Right hindlimb (tissue), 1 donor: ENCODE results near the gene SMAD7.
A peak's percentile ranks its signal among the peaks of the same experiment; 100 is the strongest.

Experiments
- DNase-seq: peaks from one replicate; pipeline ENCODE4 v3.0.0-alpha.2; 2018

Gene SMAD7, protein sequence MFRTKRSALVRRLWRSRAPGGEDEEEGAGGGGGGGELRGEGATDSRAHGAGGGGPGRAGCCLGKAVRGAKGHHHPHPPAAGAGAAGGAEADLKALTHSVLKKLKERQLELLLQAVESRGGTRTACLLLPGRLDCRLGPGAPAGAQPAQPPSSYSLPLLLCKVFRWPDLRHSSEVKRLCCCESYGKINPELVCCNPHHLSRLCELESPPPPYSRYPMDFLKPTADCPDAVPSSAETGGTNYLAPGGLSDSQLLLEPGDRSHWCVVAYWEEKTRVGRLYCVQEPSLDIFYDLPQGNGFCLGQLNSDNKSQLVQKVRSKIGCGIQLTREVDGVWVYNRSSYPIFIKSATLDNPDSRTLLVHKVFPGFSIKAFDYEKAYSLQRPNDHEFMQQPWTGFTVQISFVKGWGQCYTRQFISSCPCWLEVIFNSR

DNA sequence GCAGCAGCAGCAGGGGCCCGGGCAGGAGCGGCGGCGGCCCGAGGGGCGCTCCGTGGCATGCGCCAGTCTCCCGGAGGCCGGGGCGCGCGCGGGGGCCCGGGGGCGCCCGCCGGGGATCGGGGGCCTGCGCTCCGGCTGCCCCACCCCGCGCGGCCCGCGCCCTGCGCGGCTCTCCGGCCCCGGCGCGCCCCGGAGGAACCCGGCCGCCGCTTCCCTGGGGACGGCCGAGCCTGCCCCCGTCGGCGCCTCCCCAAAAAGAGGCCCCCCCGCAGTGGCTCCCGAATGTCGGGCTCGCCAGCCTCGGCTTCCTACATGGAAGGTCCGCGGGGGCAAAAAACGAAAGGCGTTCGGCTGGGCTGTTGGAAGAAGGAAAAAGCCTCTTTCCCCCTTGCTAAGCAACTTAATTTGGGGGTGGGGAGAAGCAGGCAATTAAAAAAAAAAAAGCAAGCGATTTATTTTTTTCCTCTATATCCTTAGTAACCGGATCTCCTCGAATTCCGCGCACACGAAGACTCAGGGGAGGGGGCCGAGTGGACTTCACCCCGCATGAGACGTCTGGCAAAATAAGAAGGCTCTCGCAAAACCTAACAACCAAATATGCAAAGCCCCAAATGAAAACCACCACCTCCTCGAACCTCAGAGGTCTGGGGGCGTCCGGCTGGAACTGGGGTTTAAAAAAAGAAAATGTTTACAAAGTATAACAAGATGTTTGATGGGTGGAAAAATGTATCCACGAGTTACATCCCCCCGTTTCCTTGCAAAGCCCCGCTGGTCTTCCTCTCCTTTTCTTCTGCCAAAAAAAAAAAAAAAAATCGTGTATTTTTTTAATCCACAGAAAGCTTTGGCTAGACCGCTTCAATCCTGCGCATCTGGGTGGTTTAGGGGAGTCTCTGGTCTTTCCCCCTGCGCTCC lies at the start of gene SMAD7:
Gene SMAD7, minus strand, starts transcription at position 430 of the 912 bp plus-strand sequence. CDS start 541 bp downstream, outside the sequence.
- peak; percentile 50 for DNase-seq

DNA sequence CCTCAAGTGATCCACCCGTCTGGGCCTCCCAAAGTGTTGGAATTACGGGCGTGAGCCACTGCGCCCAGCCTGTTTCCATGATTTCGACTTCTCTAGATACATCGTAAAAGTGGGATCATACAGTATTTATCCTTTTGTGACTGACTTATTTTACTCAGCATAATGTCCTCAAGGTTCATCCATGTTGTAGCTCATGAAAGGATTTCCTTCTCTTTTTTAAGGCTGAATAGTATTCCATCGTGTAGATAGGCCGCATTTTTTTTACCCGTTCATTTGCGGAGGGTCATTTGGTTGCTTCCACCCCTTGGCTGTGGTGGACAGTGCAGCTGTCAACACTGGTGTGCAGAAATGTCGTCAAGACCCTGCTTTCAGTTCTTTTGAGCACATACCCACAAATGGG lies 48.8 kb upstream of the SMAD7 start:
- no peak for DNase-seq

DNA sequence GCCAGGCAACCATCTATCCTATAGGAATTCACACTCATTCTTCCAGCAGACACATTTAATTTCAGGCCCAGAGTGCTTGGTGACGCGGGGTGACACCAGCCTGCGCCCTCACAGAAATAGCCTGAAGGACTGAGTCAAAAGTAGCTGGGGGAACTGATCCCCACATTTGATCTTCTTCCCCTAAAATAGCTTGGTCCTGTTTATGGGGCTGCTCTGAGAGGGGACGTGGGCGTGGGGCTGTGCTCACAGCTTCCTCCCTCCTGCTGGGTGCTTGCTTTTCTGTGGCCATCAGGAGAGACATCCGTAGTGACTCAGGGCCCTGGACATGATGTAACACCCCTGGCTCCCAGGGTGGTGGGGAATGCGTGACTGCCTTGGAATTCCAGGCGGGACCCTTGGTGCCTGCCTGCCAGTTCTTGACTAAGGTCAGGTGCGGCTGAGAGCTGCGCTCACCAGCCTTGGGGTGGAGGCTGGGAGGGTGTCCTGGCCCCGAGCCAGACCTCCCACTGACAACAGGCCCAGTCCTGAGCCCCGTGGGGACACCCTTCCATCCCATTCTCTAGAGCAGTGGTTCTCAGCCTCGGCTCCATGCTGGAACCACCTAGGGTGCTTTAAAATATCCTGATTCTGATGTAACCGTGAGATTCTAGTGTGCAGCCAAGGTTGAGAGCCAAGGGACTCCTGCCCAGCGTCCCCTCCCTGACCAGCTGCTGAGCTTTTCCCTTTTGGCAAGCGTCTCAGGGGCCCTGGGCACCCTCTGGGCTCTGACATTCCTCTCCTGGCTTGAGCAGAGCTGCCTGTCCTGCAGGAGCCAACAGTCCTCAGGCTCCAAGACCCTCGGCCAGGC lies 47.4 kb upstream of the SMAD7 start:
- DNase-seq: no peak

DNA sequence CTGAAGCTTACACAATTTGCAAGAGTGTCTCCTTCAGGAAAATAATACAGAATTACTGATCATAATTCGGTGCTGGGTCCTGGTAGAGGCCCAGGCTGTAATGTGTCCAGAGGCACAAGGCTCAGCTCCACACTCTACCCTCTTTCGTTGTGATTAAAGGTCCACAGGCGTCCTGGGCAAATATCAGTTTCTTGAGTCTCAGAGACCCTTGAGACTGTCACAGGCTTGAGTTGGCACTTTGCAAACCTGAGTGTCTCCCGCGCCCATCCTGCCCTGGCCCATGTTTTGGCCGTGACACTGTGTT lies 46.9 kb upstream of the SMAD7 start:
- peak; percentile 59 for DNase-seq

DNA sequence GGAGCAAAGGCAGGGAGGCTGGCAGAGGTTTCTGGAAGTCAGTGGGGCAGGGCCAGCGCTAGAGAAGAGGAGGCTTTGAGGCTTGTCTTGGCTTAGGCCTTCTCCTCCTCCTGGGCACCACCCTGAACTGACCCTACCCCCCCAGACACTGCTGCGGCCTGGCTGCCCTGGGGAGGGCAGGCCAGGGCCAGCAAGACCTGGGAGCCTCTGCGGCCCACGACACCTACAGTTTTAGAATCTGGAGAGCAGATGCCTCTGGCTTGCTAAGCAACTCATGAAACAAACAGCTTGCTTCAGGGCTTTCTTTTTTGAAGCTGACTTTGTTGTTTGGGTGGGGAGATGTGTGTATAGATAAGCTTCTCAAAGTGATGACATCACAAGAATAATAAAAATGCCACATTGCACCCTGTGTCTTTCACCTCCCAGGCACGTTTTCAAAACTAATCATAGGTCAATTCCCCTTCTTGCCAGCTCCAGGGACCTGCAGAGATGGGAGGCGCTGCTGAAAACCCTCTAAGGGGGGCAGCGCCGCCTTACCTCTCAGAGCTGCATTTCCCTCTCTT lies 46.2 kb upstream of the SMAD7 start:
- no peak for DNase-seq

DNA sequence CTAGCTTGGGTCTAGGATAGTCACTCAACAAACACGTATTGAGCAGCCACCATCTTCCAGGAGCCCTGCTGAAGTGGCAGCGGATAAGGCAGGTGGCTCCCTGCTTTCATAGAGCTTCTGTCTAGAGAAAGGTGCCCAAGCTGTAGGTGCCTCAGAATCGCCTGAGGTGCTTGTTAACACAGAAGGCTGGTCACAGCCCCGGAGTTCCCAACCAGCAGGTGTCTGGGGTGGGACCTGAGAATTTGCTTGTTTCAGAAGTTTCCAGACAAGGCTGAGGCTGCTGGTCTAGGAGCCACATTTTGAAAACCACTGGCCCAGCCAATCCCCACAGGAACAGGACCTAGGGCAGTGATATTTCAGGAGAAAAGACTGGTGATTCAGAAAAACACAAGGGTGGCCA lies 45.3 kb upstream of the SMAD7 start:
- DNase-seq: no peak

DNA sequence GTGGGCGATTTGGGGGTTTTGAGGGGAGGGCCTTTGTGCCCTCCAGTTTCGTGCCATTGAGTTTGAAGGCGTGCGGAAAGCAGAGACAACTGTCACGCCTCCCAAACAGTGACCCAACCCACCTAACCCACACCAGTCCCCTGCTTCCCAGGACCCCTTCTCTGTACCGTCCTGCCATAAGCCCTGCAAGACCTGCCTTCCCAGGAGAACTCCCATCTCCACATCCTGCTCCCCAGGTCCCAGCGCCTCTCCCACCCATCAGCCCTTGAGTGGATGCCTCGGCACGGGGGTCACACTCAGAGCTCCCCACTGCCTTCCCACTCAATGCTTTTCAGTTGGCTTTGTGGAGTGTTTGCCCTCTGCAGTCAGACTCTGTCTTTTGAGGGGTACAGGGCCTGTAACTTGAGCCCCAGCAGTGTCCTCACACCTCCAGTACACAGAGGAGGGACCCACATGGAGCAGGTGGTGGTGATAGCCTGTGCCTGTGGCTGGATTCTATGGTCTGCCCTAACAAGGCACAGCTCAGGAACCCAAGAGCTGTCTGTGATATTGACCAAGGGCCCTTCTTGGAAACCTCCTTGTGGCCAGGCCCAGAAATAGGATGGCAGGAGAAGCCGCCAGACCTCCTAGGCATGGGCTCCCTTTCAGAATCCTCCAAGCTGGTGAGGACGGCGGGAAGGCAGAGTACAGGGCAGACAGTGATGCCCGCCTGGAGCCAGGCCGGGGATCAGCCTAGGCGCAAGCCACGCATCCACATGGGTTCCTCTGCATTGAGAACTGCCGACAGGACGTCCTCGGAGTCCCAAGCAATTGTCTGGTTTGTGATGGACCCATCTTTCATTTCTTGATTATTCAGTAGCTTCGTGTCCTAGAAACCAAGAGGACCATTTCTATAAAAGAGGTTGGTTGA lies 44.4 kb upstream of the SMAD7 start:
- no peak for DNase-seq

DNA sequence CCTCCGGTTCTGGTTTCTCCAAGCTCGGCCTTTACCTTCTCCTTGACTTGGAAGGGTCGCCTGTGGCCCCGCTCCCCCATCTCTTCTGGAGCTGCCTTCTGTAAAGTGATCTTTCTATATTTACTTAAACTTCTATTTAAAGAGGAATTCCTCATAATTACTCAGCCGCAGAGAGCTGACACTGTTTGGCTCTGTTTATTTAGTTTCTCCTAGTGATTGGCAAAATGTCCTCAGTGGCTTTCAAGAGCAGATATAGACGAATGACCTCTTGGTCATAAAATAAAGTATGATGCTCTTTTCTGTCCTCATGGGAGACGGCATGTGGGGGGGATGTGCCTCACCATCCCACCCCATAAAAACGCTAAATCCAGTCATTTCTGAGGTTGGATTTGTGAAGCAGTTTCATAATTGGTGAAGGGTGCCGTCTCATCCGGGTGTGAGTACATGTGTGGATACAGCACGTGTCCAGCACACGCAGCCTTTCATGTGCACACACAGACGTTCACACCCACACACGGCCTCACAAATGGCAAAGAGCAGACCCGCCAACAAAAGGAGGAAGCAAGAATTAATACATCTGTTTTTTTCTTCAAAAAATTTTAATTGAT lies 43.4 kb upstream of the SMAD7 start:
- peak; percentile 59 for DNase-seq

DNA sequence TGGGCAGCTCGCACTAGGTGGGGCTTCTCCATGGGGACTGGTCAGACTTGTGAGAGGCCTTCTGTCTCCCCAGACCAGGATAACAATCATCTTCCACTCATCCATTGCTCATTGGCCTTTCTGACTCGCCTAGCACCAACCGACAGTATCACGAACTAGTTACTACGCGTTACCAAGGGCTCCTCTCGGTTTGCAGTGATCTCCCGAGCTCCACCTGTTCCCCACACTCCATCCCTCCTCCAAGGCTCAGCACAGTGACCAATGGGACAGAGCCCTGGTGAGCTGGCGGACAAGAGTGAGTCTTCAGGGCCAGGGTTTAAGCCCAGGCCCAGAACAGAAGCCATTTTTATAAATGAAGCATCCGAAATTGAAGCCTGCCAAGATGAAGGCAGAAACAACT lies 42.8 kb upstream of the SMAD7 start:
- DNase-seq: no peak

DNA sequence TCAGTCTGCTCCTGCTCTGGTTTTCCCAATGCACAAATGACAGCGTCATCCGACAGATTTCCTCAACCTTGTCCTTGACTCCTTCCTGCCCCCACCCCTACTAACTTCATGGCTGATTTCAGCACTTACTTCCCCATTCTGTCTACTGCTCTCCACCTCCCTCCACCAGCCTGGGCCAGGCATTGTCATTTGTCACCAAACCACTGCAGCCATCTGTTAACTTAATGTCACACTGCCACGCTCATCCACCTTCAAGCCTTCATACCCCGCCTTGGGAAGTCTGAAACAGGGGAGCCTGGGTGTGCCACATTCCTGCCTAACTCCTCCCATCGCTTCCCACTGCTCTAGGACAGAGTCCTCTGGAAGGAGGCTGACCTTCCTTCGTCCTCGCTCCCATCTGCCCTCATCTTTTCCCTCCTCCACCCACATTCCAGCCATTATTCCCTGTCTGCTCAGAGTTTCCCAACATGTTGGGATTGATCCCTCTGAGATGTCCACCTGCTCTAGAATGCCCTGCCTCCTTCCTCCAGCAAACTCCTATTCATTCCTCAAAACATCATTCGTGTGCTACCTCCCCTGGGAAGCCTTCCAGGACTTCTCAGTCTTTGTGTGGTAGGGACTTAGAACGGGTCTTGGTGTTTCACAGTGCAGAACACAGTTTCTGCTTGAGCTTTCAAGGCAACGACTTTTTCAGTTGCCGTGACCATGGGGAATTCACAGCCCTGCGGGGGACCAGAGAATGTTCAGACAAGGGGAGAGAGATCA lies 42.2 kb upstream of the SMAD7 start:
- DNase-seq: no peak

DNA sequence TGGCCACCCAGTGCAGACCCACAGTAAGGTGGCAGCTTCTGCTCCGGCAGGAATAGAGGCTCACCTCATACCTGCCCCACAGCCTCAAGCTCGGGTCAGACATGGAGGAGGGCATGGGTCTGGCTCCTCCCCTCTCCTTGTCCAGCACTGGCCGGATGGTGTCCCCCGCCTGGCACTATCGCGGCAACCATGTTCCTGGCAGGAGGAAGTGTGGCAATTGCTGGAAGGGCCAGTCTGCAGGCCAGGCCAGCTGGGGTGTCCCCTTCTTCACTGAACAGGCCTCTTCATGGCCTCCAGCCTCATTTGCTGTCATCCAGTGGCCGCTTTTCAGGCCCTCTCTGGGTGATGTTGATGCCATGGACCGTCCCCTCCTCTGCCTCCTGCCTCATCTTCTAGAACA lies 41.4 kb upstream of the SMAD7 start:
- no peak for DNase-seq

DNA sequence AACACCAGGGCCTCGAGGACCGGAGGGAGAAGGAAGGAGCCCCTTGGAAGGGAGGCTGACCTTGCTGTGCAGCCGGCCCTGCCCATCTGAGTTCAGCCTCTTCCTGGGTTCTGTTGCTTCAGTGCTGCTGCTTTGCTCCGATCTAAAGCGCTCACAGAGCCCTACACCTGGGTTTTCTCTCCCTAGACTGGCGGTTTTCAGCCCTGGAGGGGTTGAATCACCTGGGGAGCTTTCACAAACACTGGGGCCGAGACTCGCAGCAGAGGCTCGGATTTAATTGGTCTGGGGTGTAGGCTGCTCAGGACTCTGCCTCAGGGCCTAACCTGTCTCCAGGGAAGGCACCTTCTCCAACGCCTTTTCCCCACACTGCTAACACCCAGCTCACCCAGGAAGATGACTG lies 40.9 kb upstream of the SMAD7 start:
- no peak for DNase-seq

DNA sequence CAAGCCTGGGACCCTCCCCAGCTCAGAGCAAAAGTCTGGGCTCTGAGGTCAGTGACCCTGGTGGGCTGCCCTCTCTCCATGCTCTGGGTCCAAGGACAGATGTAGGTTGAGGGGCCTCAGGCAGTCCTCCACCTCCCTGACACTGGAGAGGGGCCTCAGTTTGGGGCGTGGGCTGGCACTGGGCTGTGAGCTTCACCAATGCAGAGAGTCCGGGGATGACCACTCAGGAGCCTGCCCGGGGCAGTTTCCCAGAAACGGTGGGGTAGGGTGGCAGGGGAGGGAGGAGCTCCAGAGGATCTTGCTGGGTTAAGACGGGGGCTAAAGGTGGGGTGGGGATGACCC lies 40.5 kb upstream of the SMAD7 start:
- no peak for DNase-seq

DNA sequence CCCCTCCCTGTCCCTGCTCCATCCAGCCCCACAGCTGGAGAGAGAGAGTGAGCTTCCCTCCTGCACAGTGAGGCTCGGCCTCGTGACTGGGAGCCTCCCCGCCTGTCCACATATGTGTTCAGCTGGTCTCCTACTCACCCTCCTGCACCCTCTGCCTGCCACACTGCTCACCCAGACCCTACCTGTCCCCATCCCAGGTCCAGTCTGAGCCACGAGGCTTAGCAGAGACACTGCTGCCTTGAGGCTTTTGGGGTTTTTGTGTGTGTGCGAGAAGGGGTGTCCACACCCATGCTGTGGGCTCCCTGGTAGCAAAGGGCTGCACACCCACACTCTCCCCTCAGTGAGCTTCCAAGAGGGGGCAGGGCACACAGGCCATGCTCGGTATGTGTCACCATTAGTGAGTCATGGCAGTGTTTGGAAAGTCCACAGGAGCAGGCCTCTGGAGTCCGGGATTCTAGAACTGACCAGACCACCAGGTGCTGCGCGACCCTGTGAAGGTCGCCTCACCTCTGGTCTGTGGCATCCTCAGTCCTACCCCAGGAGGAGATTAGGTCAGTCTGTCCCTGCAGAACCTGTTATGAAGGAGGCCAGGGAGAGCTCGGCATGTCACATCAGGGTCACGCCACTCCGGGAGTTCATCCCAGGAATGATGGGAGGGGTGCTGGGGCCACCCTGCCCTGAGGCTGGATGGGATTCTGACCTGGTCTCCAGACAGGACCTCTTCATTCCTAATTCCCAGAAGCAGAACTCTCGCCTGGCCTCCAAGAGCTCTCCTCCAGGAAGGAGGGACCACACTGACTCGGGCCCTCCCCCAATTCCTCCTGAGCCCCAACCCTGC lies 39.9 kb upstream of the SMAD7 start:
- no peak for DNase-seq

DNA sequence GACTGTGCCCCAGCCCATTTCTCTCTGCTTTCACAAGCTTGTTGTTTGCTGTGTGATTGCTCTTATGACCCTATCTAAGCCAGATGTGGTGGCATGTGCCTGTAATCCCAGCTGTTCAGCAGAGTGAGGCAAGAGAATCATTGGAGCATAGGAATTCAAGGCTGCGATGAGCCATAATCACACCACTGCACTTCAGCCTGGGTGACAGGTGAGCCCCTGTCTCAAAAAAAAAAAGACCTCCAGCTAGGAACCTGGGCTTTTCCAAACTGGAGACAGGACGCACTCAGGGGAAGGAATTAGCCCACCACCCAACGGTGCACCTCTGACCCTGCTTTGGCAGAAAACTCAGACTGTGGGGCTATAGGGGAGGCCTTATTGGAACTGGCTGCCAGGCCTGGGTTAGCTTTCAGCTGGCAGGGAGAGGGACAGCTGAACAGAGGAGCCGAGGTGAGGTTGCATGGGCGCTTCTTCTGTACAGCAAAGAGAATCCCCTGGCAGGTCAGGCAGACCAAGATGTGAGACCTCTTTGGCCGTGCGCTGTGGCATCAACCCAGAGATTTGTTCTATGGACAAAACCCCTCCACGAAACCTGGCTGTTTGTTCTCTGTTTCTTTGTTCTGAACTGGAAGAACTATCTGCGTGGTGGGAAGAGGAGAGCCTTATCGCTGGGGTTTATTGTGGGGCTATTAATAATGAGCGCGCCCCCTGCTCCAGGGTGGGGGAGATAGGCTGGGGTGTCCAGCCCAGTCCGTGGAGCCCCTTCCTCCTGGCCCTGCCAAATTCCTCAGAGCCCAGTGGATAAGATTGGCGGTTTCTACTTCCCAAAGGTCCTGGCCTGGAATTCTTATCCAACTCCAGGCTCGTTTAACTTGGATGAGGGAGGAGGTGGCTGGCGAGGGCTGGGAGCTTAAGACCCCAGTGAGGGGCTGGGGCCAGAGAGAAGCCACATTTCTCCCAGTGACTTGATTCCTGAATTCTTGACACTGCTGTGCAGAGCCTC lies 38.8 kb upstream of the SMAD7 start:
- no peak for DNase-seq

DNA sequence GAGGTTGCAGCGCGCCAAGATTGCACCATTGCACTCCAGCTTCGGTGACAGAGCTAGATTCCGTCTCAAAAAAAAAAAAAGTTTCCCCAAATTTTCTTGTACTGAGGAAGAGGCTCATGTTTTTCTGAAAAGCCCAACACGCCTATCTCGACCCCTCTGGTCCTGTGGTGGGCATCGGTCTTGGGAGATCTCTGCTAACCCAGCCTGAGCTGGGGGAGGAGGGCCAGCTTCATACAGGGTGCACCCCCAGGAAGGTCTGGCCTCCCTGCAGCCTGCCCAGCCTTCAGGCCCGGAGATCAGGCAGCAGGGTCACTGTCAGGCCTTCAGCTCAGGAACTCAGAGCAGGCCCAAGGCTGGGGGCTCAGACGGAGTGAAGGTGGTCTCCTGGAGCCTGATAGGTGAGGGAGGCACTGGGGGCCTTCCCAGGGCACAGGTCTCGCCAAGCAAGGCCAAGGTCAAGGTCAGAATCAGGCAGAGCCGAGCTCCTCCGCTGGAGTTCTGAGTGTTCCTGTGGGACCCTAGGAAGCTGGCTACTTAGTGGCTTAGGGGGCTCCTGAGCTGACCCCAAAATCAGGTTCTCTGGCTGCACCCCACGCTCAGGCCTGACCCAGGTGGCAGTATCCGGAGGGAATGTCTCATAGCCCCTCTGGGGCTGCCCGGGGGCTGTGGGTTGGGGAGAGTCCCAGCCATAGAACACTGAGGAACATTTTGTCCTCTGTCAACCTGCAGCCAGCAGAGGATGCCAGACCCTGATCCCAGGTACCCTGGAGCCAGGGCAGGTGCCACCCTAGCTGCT lies 37.9 kb upstream of the SMAD7 start:
- no peak for DNase-seq

DNA sequence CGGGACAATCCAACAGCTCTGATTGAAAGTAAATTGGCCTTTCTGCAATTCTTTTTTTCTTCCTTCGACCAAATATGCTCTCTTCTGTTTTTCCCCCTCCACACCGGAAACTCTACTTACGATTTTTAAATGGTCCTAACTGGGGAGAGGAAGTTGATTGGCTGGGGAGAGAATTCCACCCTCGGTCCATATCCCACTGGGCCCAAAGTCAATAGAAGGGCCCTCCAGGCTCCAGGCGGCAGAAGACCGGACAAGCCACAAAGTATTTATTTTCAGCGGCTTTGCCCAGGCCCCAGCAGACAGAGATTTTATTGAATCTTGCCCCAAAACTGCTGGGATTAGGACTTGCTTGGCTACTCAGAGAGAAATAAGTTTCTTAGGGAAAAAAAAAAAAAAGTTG lies 37.1 kb upstream of the SMAD7 start:
- no peak for DNase-seq
